Mucosa of descending colon (tissue), 3 donors: ENCODE data around the gene VDR. TPM values are rescaled to one million over a fixed set of nuclear protein-coding genes. Genes with fewer than 3 reads are reported as not detected.
"Not testable (repeated sequence)": the region's sequence is repeated elsewhere in the genome, so short reads cannot be mapped to it uniquely, and the experiment has no call there.

Source experiments
- ATAC-seq: fragments of 200-7000 bp; cut with Tn5 transposase; one replicate; pipeline ENCODE4 v1.9.1; 2020; ENCODE audit warnings: mild to moderate bottlenecking, moderate library complexity
- DNase-seq, 3 donors: peaks; one replicate each; pipeline ENCODE4 v3.0.0-alpha.2; 2020
- H3K36me3 ChIP-seq: fragments of 200-600 bp; one replicate; pipeline ENCODE4 v1.8.0; 2021; ENCODE audit warnings: low read depth, mild to moderate bottlenecking
- H3K4me1 ChIP-seq: fragments of 200-600 bp; one replicate; pipeline ENCODE4 v1.8.0; 2021; ENCODE audit warnings: low read depth, mild to moderate bottlenecking
- H3K4me3 ChIP-seq: fragments of 200-600 bp; one replicate; pipeline ENCODE4 v1.8.0; 2021; ENCODE audit warnings: mild to moderate bottlenecking
- H3K9me3 ChIP-seq: fragments of 200-600 bp; one replicate; pipeline ENCODE4 v1.8.0; 2021; ENCODE audit warnings: mild to moderate bottlenecking
- intact Hi-C, 2 donors: fragments of 100-400 bp; cut with DNase I in 1 of 2; cut with micrococcal nuclease in 1 of 2; formaldehyde crosslinking; loops; one replicate each; pipeline versions ENCODE4 v1.11.0 to v1.11.1; 2022; cut with DNase I, micrococcal nuclease
- total RNA-seq, 3 donors: library from RNA; stranded (reverse); fragmentation: NEBNext Ultra II Directional in 2 of 3; extraction: Animal tissue kit (Norgen Biotek cat#: 25700) in 2 of 3; gene quantifications; one replicate each; pipeline versions ENCODE4 v1.2.1 to v1.2.4, GENCODE V29; 2021 to 2023
- TF ChIP-seq, protein P1 (sequence below): fragments of 200-600 bp; IDR thresholded peaks from one replicate; pipeline ENCODE4 v1.8.0; 2022; ENCODE audit warnings: antibody characterized with exemption, mild to moderate bottlenecking
- donor health status: DM: no; HTN: no; CAD: no; lungs with moderate emphysema.
- donor health status: DM: no; HTN: no; CAD: no.
- donor health status: DM: no; HTN: yes; CAD: no.

VDR gene
- total RNA-seq, 3 donors from 2014 or later: 69.5 to 175 (median 162) TPM

DNA sequence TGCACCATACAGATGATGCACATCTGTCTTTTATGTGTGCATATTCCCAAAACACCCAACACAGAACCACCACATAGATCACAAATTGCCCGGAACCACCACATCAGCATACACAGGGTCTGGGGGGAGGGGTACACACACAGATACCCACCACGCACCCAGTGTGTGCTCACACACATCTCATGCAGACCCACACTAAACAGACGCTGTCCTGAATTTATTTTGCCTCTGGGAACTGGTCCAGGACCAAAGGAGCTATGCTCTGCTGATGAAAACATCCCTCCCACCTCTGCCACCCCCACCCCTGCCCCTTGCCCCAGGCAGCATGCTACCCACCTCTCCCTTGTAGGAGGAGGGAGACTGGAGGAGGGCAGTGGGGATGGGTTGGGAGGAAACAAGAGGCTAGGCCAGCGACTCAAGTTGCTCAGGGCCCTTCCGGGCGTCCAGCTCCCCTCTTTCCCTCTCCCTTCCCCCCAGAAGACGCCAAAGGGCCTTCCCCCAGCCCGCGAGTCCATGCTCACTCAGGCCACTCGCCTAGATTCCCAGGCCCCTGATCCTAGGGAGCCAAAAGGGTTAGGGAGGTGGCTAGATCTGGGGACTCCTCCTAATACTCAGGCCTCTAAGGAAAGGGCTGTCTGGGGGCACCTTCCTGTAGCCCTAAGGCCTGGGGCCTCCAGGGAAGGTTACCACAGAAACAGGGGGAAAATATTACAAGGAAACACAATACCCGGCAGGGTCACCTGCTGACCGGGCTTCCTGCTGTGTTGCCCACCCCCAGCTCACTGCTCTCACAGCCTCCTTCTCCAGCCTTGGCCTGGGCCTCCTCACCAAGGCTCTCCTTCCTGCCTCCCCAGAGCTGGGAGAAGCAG lies 88.2 kb downstream of the VDR start:
- Histone ChIP-seq H3K4me1 (peaks cover 38% of the 10 kb centered on the region), H3K9me3 (no peaks in the 10 kb centered on the region), H3K4me3 (no peak overlapping the region), H3K36me3 (no peaks in the 10 kb centered on the region)
- TF ChIP-seq, protein P1, sequence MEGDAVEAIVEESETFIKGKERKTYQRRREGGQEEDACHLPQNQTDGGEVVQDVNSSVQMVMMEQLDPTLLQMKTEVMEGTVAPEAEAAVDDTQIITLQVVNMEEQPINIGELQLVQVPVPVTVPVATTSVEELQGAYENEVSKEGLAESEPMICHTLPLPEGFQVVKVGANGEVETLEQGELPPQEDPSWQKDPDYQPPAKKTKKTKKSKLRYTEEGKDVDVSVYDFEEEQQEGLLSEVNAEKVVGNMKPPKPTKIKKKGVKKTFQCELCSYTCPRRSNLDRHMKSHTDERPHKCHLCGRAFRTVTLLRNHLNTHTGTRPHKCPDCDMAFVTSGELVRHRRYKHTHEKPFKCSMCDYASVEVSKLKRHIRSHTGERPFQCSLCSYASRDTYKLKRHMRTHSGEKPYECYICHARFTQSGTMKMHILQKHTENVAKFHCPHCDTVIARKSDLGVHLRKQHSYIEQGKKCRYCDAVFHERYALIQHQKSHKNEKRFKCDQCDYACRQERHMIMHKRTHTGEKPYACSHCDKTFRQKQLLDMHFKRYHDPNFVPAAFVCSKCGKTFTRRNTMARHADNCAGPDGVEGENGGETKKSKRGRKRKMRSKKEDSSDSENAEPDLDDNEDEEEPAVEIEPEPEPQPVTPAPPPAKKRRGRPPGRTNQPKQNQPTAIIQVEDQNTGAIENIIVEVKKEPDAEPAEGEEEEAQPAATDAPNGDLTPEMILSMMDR: no peak
- no peak for ATAC-seq
- intact Hi-C loops: no loop called here
- DNase-seq: no peak

DNA sequence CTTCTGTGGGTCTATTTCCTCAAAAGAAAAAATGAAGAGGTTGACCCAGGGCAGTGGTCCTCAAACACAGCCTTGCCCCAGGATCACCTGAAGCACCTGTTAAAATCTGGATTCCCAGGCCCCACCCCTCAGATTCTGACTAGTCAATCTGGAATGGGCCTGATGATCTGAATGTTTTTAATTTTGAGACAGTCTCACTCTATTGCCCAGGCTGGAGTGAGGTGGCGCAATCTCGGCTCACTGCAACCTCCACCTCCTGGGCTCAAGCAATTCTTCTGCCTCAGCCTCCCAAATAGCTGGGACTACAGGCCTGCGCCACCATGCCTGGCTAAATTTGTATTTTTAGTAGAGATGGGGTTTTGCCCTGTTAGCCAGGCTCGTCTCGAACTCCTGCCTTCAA lies 89.3 kb downstream of the VDR start:
- intact Hi-C loops, DNase-seq, H3K4me3 ChIP-seq, H3K36me3 ChIP-seq, ATAC-seq, H3K9me3 ChIP-seq: not testable (repeated sequence)
- H3K4me1 ChIP-seq: peaks cover 39% of the 10 kb centered on the region

DNA sequence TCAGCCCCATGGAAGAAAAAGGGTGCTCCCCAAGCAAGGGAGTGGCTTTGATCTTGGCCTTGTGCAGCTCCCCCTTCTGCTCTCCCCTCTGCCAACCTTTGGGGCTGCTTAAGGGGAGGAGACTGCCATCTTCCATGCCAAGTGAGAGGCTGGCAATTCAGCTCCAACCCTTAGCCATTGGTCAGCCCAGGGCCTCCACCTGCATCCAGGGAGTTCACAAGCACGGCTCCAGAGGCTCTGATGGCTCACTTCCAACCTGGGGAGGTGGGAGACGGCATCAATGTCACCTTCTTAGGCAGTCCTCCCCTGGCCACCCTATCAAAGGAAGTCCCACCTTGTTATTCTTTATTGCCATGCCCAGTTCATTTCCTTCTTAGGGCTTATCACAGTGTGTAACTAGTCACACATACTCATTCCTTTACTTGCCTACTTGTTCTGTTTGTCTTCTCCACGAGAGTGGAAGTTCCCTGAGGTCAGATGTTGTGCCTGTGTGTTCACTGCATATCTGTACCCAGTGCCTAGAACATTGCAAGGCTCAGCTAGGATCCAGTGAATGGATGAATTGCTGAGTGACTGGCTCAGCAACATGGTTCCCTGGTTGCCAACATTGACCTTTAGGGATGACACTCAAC lies 90.1 kb downstream of the VDR start:
- DNase-seq (peak in 1 of 3 donors; percentile 41), ATAC-seq (no peak)
- no peaks in the 10 kb centered on the region for H3K36me3 ChIP-seq
- intact Hi-C loops: no loop called here
- TF ChIP-seq, protein P1: no peak
- H3K9me3 ChIP-seq: no peaks in the 10 kb centered on the region
- H3K4me3 ChIP-seq: no peak overlapping the region
- H3K4me1 ChIP-seq: peaks cover 46% of the 10 kb centered on the region

DNA sequence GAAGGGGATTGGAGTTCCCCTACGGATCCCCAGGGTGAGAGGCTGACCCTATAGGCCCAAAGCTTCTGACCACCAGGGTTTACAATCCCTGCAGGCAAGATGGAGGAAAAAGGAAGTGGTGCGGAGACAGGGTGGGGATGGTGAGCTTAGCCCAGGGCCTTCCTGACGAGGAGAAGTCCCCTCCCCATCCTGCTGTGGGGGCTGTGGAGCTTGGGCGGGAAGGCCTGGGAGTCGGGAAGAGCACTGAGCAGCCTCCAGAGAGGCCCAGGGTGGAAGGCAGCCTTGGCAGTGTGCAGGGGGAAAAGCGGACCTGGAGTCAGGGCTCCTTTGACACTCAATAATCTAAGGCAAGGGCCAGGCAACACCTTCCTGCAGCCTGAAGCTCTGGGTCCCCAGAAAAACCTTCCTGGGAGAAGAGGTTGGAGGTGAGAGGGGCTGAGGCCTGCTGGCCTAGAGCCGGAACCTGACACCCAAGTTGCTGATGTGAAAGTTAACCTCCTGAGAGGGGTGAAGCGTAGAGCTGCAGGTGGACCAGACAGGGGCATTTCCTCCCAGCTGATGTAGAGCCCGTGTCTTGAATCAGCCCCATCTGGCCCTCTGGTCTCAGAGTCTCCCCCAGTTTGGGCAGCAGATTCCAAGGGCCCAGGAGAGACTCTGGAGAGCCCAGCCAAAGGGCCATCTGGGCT lies 91.1 kb downstream of the VDR start:
- Histone ChIP-seq H3K4me1 (peaks cover 56% of the 10 kb centered on the region), H3K9me3 (no peaks in the 10 kb centered on the region), H3K4me3 (peak overlapping the region; percentile 9), H3K36me3 (no peaks in the 10 kb centered on the region)
- DNase-seq: peak in 2 of 3 donors; percentile 30 to 59
- ATAC-seq: peak; percentile 21
- TF ChIP-seq, protein P1: no peak
- intact Hi-C loops: no loop called here

DNA sequence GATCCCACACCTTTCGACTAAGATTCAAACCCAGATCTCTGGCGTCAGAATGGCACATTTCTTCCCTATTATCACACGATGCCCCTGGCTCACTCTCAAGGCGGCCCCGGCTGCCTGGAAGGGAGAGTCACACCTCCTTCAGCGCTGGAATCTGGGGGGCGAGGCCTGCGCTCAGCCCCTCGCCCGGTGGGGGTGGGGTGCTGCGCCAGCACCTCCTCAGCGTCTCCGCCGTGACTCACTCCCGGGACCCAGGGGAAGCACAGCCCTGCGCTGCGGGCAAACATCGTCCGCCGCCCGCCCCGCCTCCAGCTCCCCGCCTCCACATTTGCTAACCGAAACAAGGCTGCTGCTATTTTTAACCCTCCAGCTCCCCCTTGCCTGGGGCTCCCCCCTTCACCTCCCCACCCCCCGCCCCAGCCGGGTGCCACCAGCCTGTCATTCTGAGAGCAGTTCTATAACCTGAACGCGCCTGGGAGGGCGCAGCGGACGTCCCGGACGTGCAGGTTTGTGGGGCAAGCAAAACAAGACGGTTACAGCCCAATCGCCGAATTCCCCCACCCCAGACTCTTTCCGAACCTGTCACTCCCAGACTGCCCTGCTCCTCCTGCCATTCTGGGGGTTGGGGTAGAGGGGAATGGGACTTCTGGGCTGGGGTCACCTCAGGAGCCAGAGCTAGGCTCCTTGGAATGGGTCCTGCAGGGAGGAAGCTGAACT lies 91.8 kb downstream of the VDR start:
- DNase-seq (peak; percentile 82 to 95 (median 88)), ATAC-seq (peak; percentile 83)
- intact Hi-C loops: no loop called here
- TF ChIP-seq, protein P1: no peak
- H3K4me3 ChIP-seq: peak overlapping the region; percentile 9
- H3K9me3 ChIP-seq: no peaks in the 10 kb centered on the region
- H3K4me1 ChIP-seq: peaks cover 63% of the 10 kb centered on the region
- H3K36me3 ChIP-seq: no peaks in the 10 kb centered on the region
